Measurements from ENCODE around the gene ZNF205. TPM values are rescaled to one million over a fixed set of nuclear protein-coding genes. Genes with fewer than 3 reads are reported as not detected.
"Not testable (repeated sequence)": the region's sequence is repeated elsewhere in the genome, so short reads cannot be mapped to it uniquely, and the experiment has no call there.

ZNF205 gene
- total RNA-seq, 4 donors from 2014 or later, result 10.6 to 25.0 (median 17.1) TPM

DNA sequence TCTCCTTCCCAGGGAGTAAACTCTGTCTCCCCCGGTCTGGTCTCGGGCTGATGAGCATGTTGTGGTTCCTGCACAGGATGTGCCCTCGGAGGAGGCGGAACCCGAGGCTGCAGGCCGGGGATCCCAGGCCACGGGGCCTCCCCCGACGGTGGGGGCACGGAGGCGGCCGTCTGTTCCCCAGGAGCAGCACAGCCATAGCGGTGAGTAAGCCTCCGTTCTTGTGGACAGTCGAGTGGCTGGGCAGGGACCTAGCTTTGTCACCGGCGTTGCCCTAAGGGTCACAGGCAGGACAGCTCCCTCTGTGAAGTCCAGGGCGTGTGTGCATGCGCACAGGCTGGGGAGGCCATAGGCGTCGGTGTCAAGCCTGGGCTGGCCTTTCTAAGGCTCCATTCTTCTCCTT lies 26.0 kb downstream of the ZNF205 start:
- intact Hi-C loops (cut with DNase I), result no loop called here
- 90% methylated on average over 5 of the region's 21 CpGs for WGBS
- Histone ChIP-seq H3K4me3 (no peak overlapping the region), H3K27me3 (no peaks in the 10 kb centered on the region), H3K27ac (replicated peaks in 1 of 4) (no peak overlapping the region), H3K36me3 (peaks cover 24 to 63% (median 56%) of the 10 kb centered on the region in 4 donors), H3K9me3 (no peaks in the 10 kb centered on the region), H3K4me1 (peaks cover 19 to 32% (median 26%) of the 10 kb centered on the region in 4 donors)
- TF ChIP-seq EP300 (IDR thresholded peaks at IDR 0.05) (no peak), POLR2A (IDR thresholded peaks at IDR 0.05; ENCODE audit: low read depth) (no peak), POLR2AphosphoS5 (IDR thresholded peaks at IDR 0.05) (no peak)
- TF ChIP-seq, protein P1, sequence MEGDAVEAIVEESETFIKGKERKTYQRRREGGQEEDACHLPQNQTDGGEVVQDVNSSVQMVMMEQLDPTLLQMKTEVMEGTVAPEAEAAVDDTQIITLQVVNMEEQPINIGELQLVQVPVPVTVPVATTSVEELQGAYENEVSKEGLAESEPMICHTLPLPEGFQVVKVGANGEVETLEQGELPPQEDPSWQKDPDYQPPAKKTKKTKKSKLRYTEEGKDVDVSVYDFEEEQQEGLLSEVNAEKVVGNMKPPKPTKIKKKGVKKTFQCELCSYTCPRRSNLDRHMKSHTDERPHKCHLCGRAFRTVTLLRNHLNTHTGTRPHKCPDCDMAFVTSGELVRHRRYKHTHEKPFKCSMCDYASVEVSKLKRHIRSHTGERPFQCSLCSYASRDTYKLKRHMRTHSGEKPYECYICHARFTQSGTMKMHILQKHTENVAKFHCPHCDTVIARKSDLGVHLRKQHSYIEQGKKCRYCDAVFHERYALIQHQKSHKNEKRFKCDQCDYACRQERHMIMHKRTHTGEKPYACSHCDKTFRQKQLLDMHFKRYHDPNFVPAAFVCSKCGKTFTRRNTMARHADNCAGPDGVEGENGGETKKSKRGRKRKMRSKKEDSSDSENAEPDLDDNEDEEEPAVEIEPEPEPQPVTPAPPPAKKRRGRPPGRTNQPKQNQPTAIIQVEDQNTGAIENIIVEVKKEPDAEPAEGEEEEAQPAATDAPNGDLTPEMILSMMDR (IDR thresholded peaks at IDR 0.05), result no peak
- no peak for DNase-seq (ENCODE audit: extremely low spot score)

DNA sequence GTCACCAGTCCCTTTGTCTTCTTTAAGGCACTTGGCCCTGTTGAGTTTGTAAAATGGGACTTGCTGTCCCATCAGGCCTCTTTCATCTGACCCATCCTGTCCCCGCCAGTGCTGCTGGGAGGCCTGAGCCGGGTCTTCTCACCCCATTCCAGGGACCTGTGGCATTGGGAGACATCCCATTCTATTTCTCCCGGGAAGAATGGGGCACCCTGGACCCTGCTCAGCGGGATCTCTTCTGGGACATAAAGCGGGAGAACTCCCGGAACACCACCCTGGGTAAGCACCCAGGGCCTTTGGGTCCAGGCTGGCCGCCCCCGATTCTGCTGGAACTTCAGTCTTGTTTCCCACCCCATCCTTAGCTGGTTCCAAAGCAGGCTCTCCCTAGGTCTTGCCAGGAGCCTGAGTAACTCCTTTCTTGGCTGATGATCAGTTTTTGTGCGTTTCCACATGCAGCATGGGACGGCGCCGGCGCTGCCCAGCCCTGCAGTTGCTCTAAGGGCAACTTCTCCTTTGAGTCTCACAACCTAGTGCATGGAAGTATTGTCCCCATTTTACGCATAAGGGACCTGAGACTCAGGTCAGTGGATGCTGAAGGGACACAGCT lies 26.5 kb downstream of the ZNF205 start:
- Histone ChIP-seq H3K27ac (replicated peaks in 1 of 4) (no peak overlapping the region), H3K9me3 (no peaks in the 10 kb centered on the region), H3K27me3 (no peaks in the 10 kb centered on the region), H3K4me3 (no peak overlapping the region), H3K4me1 (peaks cover 13 to 32% (median 21%) of the 10 kb centered on the region in 4 donors), H3K36me3 (peaks cover 24 to 63% (median 56%) of the 10 kb centered on the region in 4 donors)
- 85% methylated on average over 11 of the region's 14 CpGs for WGBS
- TF ChIP-seq POLR2A (IDR thresholded peaks at IDR 0.05; ENCODE audit: low read depth) (no peak), POLR2AphosphoS5 (IDR thresholded peaks at IDR 0.05) (no peak), EP300 (IDR thresholded peaks at IDR 0.05) (no peak)
- TF ChIP-seq, protein P1 (IDR thresholded peaks at IDR 0.05), result no peak
- intact Hi-C loops (cut with DNase I), result no loop called here
- DNase-seq (ENCODE audit: extremely low spot score), result no peak

DNA sequence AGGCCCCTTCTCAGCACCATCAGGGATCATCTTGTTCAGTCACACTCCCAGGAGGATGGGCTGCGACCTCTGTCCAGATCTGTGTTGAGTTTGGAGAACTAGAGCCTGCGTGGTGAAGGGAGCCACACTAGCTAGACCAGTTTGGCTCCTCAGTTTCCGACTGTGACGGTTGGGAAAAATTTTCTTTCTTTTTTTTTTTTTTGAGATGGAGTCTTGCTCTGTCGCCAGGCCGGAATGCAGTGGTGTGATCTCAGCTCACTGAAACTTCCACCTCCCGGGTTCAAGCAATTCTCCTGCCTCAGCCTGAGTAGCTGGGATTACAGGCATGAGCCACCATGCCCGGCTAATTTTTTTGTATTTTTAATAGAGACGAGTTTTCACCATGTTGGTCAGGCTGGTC lies 27.2 kb downstream of the ZNF205 start:
- H3K27me3 ChIP-seq; H3K4me3 ChIP-seq; DNase-seq (ENCODE audit: extremely low spot score); intact Hi-C loops (cut with DNase I); H3K9me3 ChIP-seq; H3K27ac ChIP-seq (replicated peaks in 1 of 4): not testable (repeated sequence)
- Histone ChIP-seq H3K4me1 (peaks cover 10 to 27% (median 21%) of the 10 kb centered on the region in 4 donors), H3K36me3 (peaks cover 24 to 63% (median 56%) of the 10 kb centered on the region in 4 donors)
- 89% methylated on average over 9 of the region's 9 CpGs for WGBS

DNA sequence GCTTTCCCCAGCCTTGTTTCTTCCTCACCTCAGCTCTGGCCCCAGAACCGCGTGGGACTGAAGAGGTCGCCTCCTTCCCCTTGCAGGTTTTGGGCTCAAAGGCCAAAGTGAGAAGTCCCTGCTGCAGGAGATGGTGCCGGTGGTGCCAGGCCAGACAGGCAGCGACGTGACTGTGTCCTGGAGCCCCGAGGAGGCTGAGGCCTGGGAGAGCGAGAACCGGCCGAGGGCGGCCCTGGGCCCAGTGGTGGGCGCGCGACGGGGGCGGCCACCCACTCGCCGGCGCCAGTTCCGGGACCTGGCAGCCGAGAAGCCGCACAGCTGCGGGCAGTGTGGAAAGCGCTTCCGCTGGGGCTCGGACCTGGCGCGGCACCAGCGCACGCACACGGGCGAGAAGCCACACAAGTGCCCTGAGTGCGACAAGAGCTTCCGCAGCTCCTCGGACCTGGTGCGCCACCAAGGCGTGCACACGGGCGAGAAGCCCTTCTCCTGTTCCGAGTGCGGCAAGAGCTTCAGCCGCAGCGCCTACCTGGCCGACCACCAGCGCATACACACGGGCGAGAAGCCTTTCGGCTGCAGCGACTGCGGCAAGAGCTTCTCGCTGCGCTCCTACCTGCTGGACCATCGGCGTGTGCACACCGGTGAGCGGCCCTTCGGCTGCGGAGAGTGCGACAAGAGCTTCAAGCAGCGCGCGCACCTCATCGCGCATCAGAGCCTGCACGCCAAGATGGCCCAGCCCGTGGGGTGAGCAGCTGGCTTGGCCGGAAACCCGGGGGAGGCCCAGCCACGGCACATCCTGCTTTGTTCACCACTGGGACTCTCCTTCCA lies 28.4 kb downstream of the ZNF205 start:
- peaks cover 7 to 25% (median 16%) of the 10 kb centered on the region in 4 donors for H3K4me1 ChIP-seq
- H3K27ac ChIP-seq (replicated peaks in 1 of 4), result no peak overlapping the region
- WGBS, result 93% methylated on average over 51 of the region's 69 CpGs
- TF ChIP-seq EP300 (IDR thresholded peaks at IDR 0.05), result no peak
- no peak for TF ChIP-seq POLR2A (IDR thresholded peaks at IDR 0.05; ENCODE audit: low read depth)
- no peak for TF ChIP-seq POLR2AphosphoS5 (IDR thresholded peaks at IDR 0.05)
- TF ChIP-seq, protein P1 (IDR thresholded peaks at IDR 0.05), result no peak
- H3K4me3 ChIP-seq, result no peak overlapping the region
- H3K9me3 ChIP-seq, result no peaks in the 10 kb centered on the region
- H3K27me3 ChIP-seq, result no peaks in the 10 kb centered on the region
- no peak for DNase-seq (ENCODE audit: extremely low spot score)
- peaks cover 24 to 63% (median 56%) of the 10 kb centered on the region in 4 donors for H3K36me3 ChIP-seq
- intact Hi-C loops (cut with DNase I), result no loop called here

DNA sequence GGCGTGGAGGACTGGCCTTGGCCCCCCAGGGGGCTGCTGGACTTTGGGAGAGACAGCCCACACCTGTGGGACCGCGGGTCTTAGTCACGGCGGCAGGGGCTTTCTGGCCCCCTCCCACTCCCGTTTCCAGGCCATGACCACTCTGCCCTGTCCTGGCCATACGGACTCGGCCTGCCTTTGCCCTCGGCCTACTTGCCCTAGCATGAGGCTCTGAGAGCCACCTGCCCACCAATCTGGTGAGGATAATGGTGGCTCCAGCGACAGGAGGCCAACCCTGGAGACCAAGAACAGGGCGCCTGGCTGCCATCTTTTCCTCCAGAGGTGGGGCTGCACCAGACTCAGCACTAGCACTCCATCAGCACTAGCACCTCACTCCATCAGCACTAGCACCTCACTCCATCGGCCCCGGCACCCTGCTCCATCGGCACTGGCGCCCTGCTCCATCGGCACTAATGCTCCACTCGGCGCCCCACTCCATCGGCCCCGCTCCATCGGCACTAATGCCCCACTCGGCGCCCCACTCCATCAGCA lies 29.5 kb downstream of the ZNF205 start:
- Histone ChIP-seq H3K27me3 (no peaks in the 10 kb centered on the region), H3K4me1 (peaks cover 0 to 16% (median 8%) of the 10 kb centered on the region in 4 donors), H3K9me3 (no peaks in the 10 kb centered on the region), H3K36me3 (peaks cover 24 to 63% (median 56%) of the 10 kb centered on the region in 4 donors), H3K27ac (replicated peaks in 1 of 4) (no peak overlapping the region), H3K4me3 (no peak overlapping the region)
- WGBS, result 94% methylated on average over 18 of the region's 23 CpGs
- TF ChIP-seq, protein P1 (IDR thresholded peaks at IDR 0.05), result no peak
- no peak for TF ChIP-seq POLR2AphosphoS5 (IDR thresholded peaks at IDR 0.05)
- TF ChIP-seq EP300 (IDR thresholded peaks at IDR 0.05), result no peak
- TF ChIP-seq POLR2A (IDR thresholded peaks at IDR 0.05; ENCODE audit: low read depth), result no peak
- intact Hi-C loops (cut with DNase I), result no loop called here
- DNase-seq (ENCODE audit: extremely low spot score), result no peak
